ENCODE data around the gene RAB11A.

The RAB11A gene

GRCh38 chr15:65940618-65940909 is 71.3 kb downstream of the RAB11A start:
- TF ChIP-seq NFIC (IDR thresholded peaks at IDR 0.05): no peak
- TF ChIP-seq, protein P1, sequence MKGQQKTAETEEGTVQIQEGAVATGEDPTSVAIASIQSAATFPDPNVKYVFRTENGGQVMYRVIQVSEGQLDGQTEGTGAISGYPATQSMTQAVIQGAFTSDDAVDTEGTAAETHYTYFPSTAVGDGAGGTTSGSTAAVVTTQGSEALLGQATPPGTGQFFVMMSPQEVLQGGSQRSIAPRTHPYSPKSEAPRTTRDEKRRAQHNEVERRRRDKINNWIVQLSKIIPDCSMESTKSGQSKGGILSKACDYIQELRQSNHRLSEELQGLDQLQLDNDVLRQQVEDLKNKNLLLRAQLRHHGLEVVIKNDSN (IDR thresholded peaks at IDR 0.05): no peak
- no peak for TF ChIP-seq ZBTB7A (IDR thresholded peaks at IDR 0.05; ENCODE audit: low read depth)
- TF ChIP-seq FOXM1 (IDR thresholded peaks at IDR 0.05; ENCODE audit: borderline replicate concordance, low read depth): no peak
- TF ChIP-seq TEAD4 (IDR thresholded peaks at IDR 0.05): no peak
- no peak for TF ChIP-seq EP300 (IDR thresholded peaks at IDR 0.05; ENCODE audit: borderline replicate concordance)
- TF ChIP-seq YY1 (IDR thresholded peaks at IDR 0.05; ENCODE audit: low read depth): no peak
